ENCODE data around the gene TXNL1.

GRCh38 chr18:56615738-56616520 is 22.5 kb downstream of the TXNL1 start:
- TF ChIP-seq CTCF (IDR thresholded peaks at IDR 0.05): no peak
- TF ChIP-seq POLR2A (IDR thresholded peaks at IDR 0.05): no peak

All from heart left ventricle (tissue), 13 donors.